Ramos (cell line): ENCODE measurements around the gene GADD45A.

Source experiments
- in situ Hi-C: fragments of 300-500 bp; cut with MboI; formaldehyde crosslinking; loops from one replicate; pipeline ENCODE4 v1.14.3; 2022; ENCODE audit warnings: low sequenced_read_pairs; ENCODE audit not compliant: unreplicated experiment

Gene GADD45A

GRCh38 chr1:67687649-67688048, 2.6 kb downstream of the GADD45A start:
- in situ Hi-C loops = loop anchor here (5.0 kb wide), 1 partner anchor 50 kb away; no protein-coding TSS in a partner anchor

- in situ Hi-C loops = loop anchor here (5.0 kb wide), 1 partner anchor 49 kb away; no protein-coding TSS in a partner anchor
Measured at GRCh38 chr1:67688526-67689219, 3.7 kb downstream of the GADD45A start.

- in situ Hi-C loops = loop anchor here (5.0 kb wide), 1 partner anchor 48 kb away; no protein-coding TSS in a partner anchor
Measured at GRCh38 chr1:67689267-67690017, 4.4 kb downstream of the GADD45A start.

GRCh38 chr1:67690018-67690363, 5.0 kb downstream of the GADD45A start:
- in situ Hi-C loops = no loop called here

GRCh38 chr1:67690411-67690810, 5.4 kb downstream of the GADD45A start:
- in situ Hi-C loops = no loop called here

- in situ Hi-C loops = no loop called here
Measured at GRCh38 chr1:67691712-67692111, 6.7 kb downstream of the GADD45A start.

GRCh38 chr1:67695963-67696362, 11.0 kb downstream of the GADD45A start:
- in situ Hi-C loops = no loop called here

GRCh38 chr1:67696708-67697107, 11.7 kb downstream of the GADD45A start:
- in situ Hi-C loops = no loop called here

- in situ Hi-C loops = no loop called here
Measured at GRCh38 chr1:67700220-67700619, 15.2 kb downstream of the GADD45A start.

- in situ Hi-C loops = no loop called here
Measured at GRCh38 chr1:67700692-67701410, 15.8 kb downstream of the GADD45A start.

GRCh38 chr1:67701876-67702275, 16.9 kb downstream of the GADD45A start:
- in situ Hi-C loops = no loop called here

GRCh38 chr1:67704351-67704750, 19.4 kb downstream of the GADD45A start:
- in situ Hi-C loops = no loop called here

GRCh38 chr1:67705735-67706453, 20.9 kb downstream of the GADD45A start:
- in situ Hi-C loops = no loop called here

GRCh38 chr1:67708606-67709005, 23.6 kb downstream of the GADD45A start:
- in situ Hi-C loops = no loop called here

GRCh38 chr1:67710417-67710816, 25.4 kb downstream of the GADD45A start:
- in situ Hi-C loops = no loop called here

- in situ Hi-C loops = no loop called here
Measured at GRCh38 chr1:67711158-67711854, 26.3 kb downstream of the GADD45A start.

- in situ Hi-C loops = no loop called here
Measured at GRCh38 chr1:67711855-67712212, 26.8 kb downstream of the GADD45A start.

- in situ Hi-C loops = no loop called here
Measured at GRCh38 chr1:67713057-67713846, 28.3 kb downstream of the GADD45A start.

GRCh38 chr1:67715819-67716218, 30.8 kb downstream of the GADD45A start:
- in situ Hi-C loops = no loop called here
